Mucosa of rectum (tissue), 2 donors: ENCODE data around the gene PDE4D.

Source experiments
- H3K27ac ChIP-seq, 2 donors: one replicate each; pipeline ENCODE4 v1.7.0; 2013; ENCODE audit warnings: inconsistent platforms in 2 of 2, low read depth in 2 of 2, low read length in 2 of 2
- H3K27me3 ChIP-seq, 2 donors: one replicate each; pipeline ENCODE4 v1.7.0; 2013; ENCODE audit warnings: low read length in 2 of 2; ENCODE audit not compliant: control insufficient read depth in 2 of 2, insufficient read depth in 2 of 2
- H3K36me3 ChIP-seq, 2 donors: one replicate each; pipeline ENCODE4 v1.7.0; 2013; ENCODE audit warnings: low read length in 2 of 2; ENCODE audit not compliant: control insufficient read depth in 2 of 2, insufficient read depth in 2 of 2
- H3K4me1 ChIP-seq, 2 donors: one replicate each; pipeline ENCODE4 v1.7.0; 2013; ENCODE audit warnings: low read length in 2 of 2, mild to moderate bottlenecking in 1 of 2; ENCODE audit not compliant: control insufficient read depth in 2 of 2, insufficient read depth in 2 of 2
- H3K4me3 ChIP-seq, 2 donors: one replicate each; pipeline ENCODE4 v1.7.0; 2013; ENCODE audit warnings: low read length in 2 of 2
- H3K9ac ChIP-seq, 2 donors: one replicate each; pipeline ENCODE4 v1.7.0; 2013; ENCODE audit warnings: low read length in 2 of 2, low read depth in 1 of 2, mild to moderate bottlenecking in 1 of 2
- H3K9me3 ChIP-seq, 2 donors: one replicate each; pipeline ENCODE4 v1.7.0; 2013; ENCODE audit warnings: low read length in 2 of 2; ENCODE audit not compliant: control insufficient read depth in 2 of 2
- donor health status: healthy.
- donor health status: Normal muscosa, but diverticular disease.

PDE4D gene

GRCh38 chr5:58986281-58986680, 907.2 kb downstream of the PDE4D start:
- no peaks in the 10 kb centered on the region for H3K4me1 ChIP-seq
- H3K9me3 ChIP-seq = no peaks in the 10 kb centered on the region
- H3K4me3 ChIP-seq = no peak overlapping the region
- H3K27me3 ChIP-seq = no peaks in the 10 kb centered on the region
- H3K9ac ChIP-seq = no peak overlapping the region
- peaks cover 16 to 36% of the 10 kb centered on the region in 2 donors for H3K36me3 ChIP-seq
- H3K27ac ChIP-seq = no peak overlapping the region

- H3K27me3 ChIP-seq = no peaks in the 10 kb centered on the region
- H3K27ac ChIP-seq = no peak overlapping the region
- peaks cover 19 to 40% of the 10 kb centered on the region in 2 donors for H3K36me3 ChIP-seq
- H3K9me3 ChIP-seq = no peaks in the 10 kb centered on the region
- no peak overlapping the region for H3K9ac ChIP-seq
- no peak overlapping the region for H3K4me3 ChIP-seq
- H3K4me1 ChIP-seq = no peaks in the 10 kb centered on the region
These were observed 907.8 kb downstream of the PDE4D start for GRCh38 chr5:58985759-58986158.

DNA sequence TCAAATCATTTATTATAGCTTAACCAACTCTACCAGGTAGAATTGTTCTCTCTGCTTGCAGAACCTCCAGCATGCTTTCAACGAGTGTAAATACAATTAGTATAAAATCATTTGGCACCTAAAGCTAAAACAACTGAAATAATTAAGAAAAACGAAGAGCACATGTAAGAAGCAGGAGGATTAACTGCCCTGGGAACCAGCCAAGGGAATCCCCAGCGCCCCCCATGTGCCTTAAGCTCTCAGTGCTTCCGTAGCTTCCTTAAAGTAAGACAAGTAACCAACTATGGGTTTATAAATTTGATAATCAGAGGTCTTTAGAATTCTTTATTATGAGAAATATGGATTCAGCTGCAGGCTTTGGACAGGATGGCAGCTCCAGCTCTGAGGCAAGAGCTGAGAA, 908.2 kb downstream of the PDE4D start:
- Histone ChIP-seq H3K36me3 (peaks cover 19 to 41% of the 10 kb centered on the region in 2 donors), H3K9me3 (no peaks in the 10 kb centered on the region), H3K27ac (no peak overlapping the region), H3K4me3 (no peak overlapping the region), H3K4me1 (no peaks in the 10 kb centered on the region), H3K27me3 (no peaks in the 10 kb centered on the region), H3K9ac (no peak overlapping the region)

DNA sequence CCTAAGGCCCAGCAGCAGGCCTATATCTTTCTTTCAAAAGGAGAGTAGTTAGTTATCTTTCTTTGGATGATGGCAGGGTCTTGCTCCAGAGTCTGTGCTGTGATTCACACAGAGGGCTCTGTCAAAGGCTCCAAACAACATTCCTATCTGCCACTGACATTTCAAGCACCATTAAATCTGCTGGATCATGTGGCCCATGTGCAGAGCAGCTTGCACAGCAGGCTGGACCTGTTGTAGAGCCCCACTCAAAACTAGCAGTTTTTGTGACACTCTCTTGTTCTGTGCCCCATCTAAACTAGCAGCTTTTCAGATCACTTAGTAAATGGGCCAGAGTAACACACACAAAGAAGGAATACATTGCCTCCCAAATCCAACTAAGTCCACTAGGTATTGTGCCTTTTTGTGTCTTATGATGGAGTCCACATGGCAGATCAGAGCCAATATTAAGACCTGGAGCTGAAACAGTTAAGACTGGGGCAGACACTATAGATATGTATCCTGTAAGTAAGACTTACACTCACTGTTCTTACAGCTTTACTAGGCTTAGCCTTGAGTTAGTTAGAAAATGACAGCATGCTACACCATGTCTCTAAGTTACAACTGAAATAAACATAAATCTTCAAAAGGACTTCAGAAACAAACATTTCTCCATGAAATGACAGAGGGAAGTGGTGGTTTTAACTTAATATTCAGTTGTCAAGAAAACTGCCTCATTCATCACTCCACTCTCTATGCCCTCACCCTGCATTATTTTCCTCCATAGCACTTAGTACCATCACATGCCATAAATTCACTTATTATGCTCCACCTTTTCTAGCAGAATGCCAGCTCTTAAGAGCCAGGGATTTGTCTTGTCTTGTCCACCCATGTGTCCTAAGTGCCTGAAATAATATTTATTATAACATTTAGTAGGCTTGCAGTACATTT, 909.7 kb downstream of the PDE4D start:
- Histone ChIP-seq H3K27me3 (no peaks in the 10 kb centered on the region), H3K9ac (no peak overlapping the region), H3K36me3 (peaks cover 15 to 36% of the 10 kb centered on the region in 2 donors), H3K4me1 (no peaks in the 10 kb centered on the region), H3K9me3 (no peaks in the 10 kb centered on the region), H3K27ac (no peak overlapping the region), H3K4me3 (no peak overlapping the region)

GRCh38 chr5:58980890-58981289, 912.6 kb downstream of the PDE4D start:
- H3K4me3 ChIP-seq = no peak overlapping the region
- H3K9me3 ChIP-seq = no peaks in the 10 kb centered on the region
- H3K36me3 ChIP-seq = peaks cover 15 to 45% of the 10 kb centered on the region in 2 donors
- H3K9ac ChIP-seq = no peak overlapping the region
- no peaks in the 10 kb centered on the region for H3K27me3 ChIP-seq
- no peak overlapping the region for H3K27ac ChIP-seq
- no peaks in the 10 kb centered on the region for H3K4me1 ChIP-seq

GRCh38 chr5:58979090-58979489, 914.4 kb downstream of the PDE4D start:
- Histone ChIP-seq H3K4me3 (no peak overlapping the region), H3K4me1 (no peaks in the 10 kb centered on the region), H3K9me3 (no peaks in the 10 kb centered on the region), H3K27me3 (no peaks in the 10 kb centered on the region), H3K9ac (no peak overlapping the region), H3K36me3 (peaks cover 28 to 59% of the 10 kb centered on the region in 2 donors), H3K27ac (no peak overlapping the region)

DNA sequence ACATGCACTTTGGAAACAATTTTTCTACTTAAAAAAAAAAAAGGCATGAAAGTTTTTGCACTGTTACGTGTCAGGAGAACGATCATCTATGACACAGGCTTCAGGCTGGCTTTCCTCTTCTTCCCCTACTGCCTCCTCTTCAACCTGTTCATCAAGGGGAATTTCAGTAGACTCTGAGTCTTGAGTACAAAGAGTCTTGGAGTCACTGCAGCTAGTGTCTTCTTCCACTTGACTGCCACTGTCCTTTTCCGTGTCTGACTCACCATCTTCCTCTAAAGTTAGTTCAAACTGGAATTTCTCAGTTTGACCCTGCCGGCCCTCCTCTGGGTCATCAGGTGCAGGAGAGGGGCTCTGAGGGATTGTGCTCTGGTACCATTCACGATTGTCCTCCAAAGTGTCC, 918.9 kb downstream of the PDE4D start:
- Histone ChIP-seq H3K27me3 (no peaks in the 10 kb centered on the region), H3K36me3 (peaks cover 21 to 39% of the 10 kb centered on the region in 2 donors), H3K4me3 (no peak overlapping the region), H3K27ac (no peak overlapping the region), H3K9me3 (no peaks in the 10 kb centered on the region), H3K4me1 (no peaks in the 10 kb centered on the region), H3K9ac (no peak overlapping the region)

GRCh38 chr5:58974083-58974482, 919.4 kb downstream of the PDE4D start:
- H3K4me3 ChIP-seq = no peak overlapping the region
- no peaks in the 10 kb centered on the region for H3K27me3 ChIP-seq
- no peak overlapping the region for H3K27ac ChIP-seq
- no peak overlapping the region for H3K9ac ChIP-seq
- peaks cover 21 to 37% of the 10 kb centered on the region in 2 donors for H3K36me3 ChIP-seq
- H3K4me1 ChIP-seq = no peaks in the 10 kb centered on the region
- H3K9me3 ChIP-seq = no peaks in the 10 kb centered on the region

GRCh38 chr5:58972301-58972700, 921.2 kb downstream of the PDE4D start:
- H3K9me3 ChIP-seq = no peaks in the 10 kb centered on the region
- no peaks in the 10 kb centered on the region for H3K4me1 ChIP-seq
- peaks cover 21 to 30% of the 10 kb centered on the region in 2 donors for H3K36me3 ChIP-seq
- H3K27ac ChIP-seq = no peak overlapping the region
- no peak overlapping the region for H3K9ac ChIP-seq
- H3K27me3 ChIP-seq = no peaks in the 10 kb centered on the region
- H3K4me3 ChIP-seq = no peak overlapping the region

DNA sequence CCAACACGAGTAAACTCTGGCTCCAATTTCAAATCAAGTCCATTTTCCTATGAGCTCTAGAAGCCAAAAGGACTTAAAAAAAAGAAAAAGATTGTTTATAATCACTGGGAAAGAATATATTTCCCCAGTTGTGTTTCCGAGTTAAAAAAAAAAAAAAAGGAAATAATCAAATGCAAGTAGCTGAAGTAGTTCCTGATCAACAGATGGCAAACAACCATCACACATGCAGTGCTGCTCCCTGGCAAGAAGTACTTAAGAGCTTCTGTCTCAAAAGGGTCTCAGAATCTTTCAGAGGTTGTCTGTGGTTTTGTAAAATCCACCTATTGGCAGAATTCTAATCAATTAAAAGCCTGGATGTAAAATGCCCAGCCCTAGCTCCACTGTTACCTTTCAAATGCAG, 922.8 kb downstream of the PDE4D start:
- no peak overlapping the region for H3K4me3 ChIP-seq
- no peaks in the 10 kb centered on the region for H3K4me1 ChIP-seq
- peaks cover 15 to 18% of the 10 kb centered on the region in 2 donors for H3K36me3 ChIP-seq
- no peak overlapping the region for H3K9ac ChIP-seq
- H3K27me3 ChIP-seq = no peaks in the 10 kb centered on the region
- H3K9me3 ChIP-seq = no peaks in the 10 kb centered on the region
- H3K27ac ChIP-seq = no peak overlapping the region
